H1 (cell line): ENCODE data around the gene ARHGEF28. TPM values are rescaled to one million over a fixed set of nuclear protein-coding genes. Genes with fewer than 3 reads are reported as not detected.

Source experiments
- CTCF ChIA-PET: fragments of 300-600 bp; sonication (Branson Sonifier 250); formaldehyde crosslinking; loops from one replicate; lab custom pipeline; 2021; ENCODE audit not compliant: partially characterized antibody; lab: Charles Lee
- POLR2A ChIA-PET: fragments of 300-600 bp; sonication (Branson Sonifier 250); formaldehyde crosslinking; loops from one replicate; lab custom pipeline; 2021; ENCODE audit warnings: inconsistent platforms; ENCODE audit not compliant: partially characterized antibody; lab: Charles Lee
- DNase-seq, 2 experiments: peaks; one replicate each; pipeline versions ENCODE4 v3.0.0 to v3.0.0-alpha.2; 2010 to 2022; ENCODE audit warnings: low spot score in 2 of 2, low read depth in 1 of 2, mixed read lengths in 1 of 2
- FAIRE-seq: peaks from 2 replicates; lab custom pipeline; 2011; peaks lifted over from hg19 to GRCh38; lab: Jason Lieb, UNC
- H2AFZ ChIP-seq: 2 replicates; pipeline ENCODE4 v1.8.1; 2012; ENCODE audit warnings: low read length, inconsistent platforms
- H2AK5ac ChIP-seq: 2 replicates; pipeline ENCODE4 v1.6.1; 2013; ENCODE audit warnings: low read depth, low read length
- H2BK120ac ChIP-seq: replicated peaks from 2 replicates; pipeline ENCODE3; 2013; ENCODE audit warnings: low read depth, low read length, inconsistent platforms
- H2BK12ac ChIP-seq: 2 replicates; pipeline ENCODE4 v1.6.1; 2013; ENCODE audit warnings: low read depth, low read length
- H2BK15ac ChIP-seq: 2 replicates; pipeline ENCODE4 v1.6.1; 2013; ENCODE audit warnings: low read length
- H2BK20ac ChIP-seq: 2 replicates; pipeline ENCODE4 v1.6.1; 2013; ENCODE audit warnings: low read length
- H2BK5ac ChIP-seq: 2 replicates; pipeline ENCODE4 v1.6.1; 2013; ENCODE audit warnings: low read depth, low read length
- H3K14ac ChIP-seq: 2 replicates; pipeline ENCODE4 v1.6.1; 2013; ENCODE audit warnings: inconsistent platforms; ENCODE audit not compliant: insufficient read length
- H3K18ac ChIP-seq: 2 replicates; pipeline ENCODE4 v1.6.1; 2013; ENCODE audit warnings: low read length; ENCODE audit errors: extremely low read depth
- H3K23ac ChIP-seq: 2 replicates; pipeline ENCODE4 v1.6.1; 2013; ENCODE audit warnings: inconsistent platforms; ENCODE audit not compliant: insufficient read length
- H3K23me2 ChIP-seq: 2 replicates; pipeline ENCODE4 v1.6.1; 2013; ENCODE audit warnings: low read depth, low read length
- H3K27ac ChIP-seq: 2 replicates; pipeline ENCODE4 v1.6.1; 2011; ENCODE audit warnings: low read depth, low read length, inconsistent platforms
- H3K27me3 ChIP-seq, 4 experiments: replicated peaks in 1 of 4; 1 replicate in 1 of 4; 2 replicates in 3 of 4; pipeline versions ENCODE4 v1.6.1 to v1.8.1; 2011 to 2013; ENCODE audit warnings: low read length in 3 of 4, mild to moderate bottlenecking in 3 of 4, inconsistent platforms in 2 of 4, mixed read lengths in 2 of 4, moderate library complexity in 1 of 4; ENCODE audit not compliant: control insufficient read depth in 3 of 4, insufficient read depth in 3 of 4; ENCODE audit errors: extremely low read depth in 1 of 4
- H3K36me3 ChIP-seq, 4 experiments: 2 replicates each; pipeline versions ENCODE4 v1.6.1 to v1.8.1; 2011 to 2013; ENCODE audit warnings: mild to moderate bottlenecking in 4 of 4, low read length in 3 of 4, moderate library complexity in 2 of 4, control low read depth in 1 of 4, inconsistent platforms in 1 of 4; ENCODE audit not compliant: insufficient read depth in 4 of 4, control insufficient read depth in 2 of 4
- H3K4ac ChIP-seq: replicated peaks from 2 replicates; pipeline ENCODE3; 2013; ENCODE audit warnings: low read length, low read depth, mixed read lengths, inconsistent platforms; ENCODE audit not compliant: insufficient read length
- H3K4me1 ChIP-seq, 4 experiments: replicated peaks in 1 of 4; 1 replicate in 1 of 4; 2 replicates in 3 of 4; pipeline versions ENCODE4 v1.6.1 to v1.8.1; 2011 to 2013; ENCODE audit warnings: low read length in 3 of 4, inconsistent platforms in 2 of 4, mixed read lengths in 1 of 4; ENCODE audit not compliant: insufficient read depth in 4 of 4, control insufficient read depth in 3 of 4
- H3K4me2 ChIP-seq, 2 experiments: 2 replicates each; pipeline versions ENCODE4 v1.6.1 to v1.8.1; 2011 to 2013; ENCODE audit warnings: low read depth in 2 of 2, low read length in 2 of 2, control low read depth in 1 of 2, inconsistent platforms in 1 of 2, mild to moderate bottlenecking in 1 of 2; ENCODE audit not compliant: insufficient read depth in 1 of 2
- H3K4me3 ChIP-seq, 4 experiments: fragments of 200-600, 300-600 bp in 1 of 4; sonication (generic), shearing (Covaris generic), sonication (Bioruptor Twin) in 1 of 4; 2 replicates each; pipeline versions ENCODE4 v1.5.1 to v1.8.1; 2011 to 2016; ENCODE audit warnings: low read length in 4 of 4, low read depth in 3 of 4, control low read depth in 2 of 4, inconsistent platforms in 2 of 4, mild to moderate bottlenecking in 2 of 4, mixed read lengths in 1 of 4, moderate library complexity in 1 of 4; ENCODE audit not compliant: insufficient read depth in 2 of 4; ENCODE audit errors: extremely low read depth in 1 of 4
- H3K56ac ChIP-seq: replicated peaks from 2 replicates; pipeline ENCODE3; 2013; ENCODE audit warnings: low read depth, mild to moderate bottlenecking, mixed read lengths, low read length, inconsistent platforms; ENCODE audit not compliant: insufficient read length
- H3K79me1 ChIP-seq: 2 replicates; pipeline ENCODE4 v1.6.1; 2013; ENCODE audit warnings: low read depth, low read length, control low read depth
- H3K79me2 ChIP-seq, 2 experiments: 2 replicates each; pipeline versions ENCODE4 v1.6.1 to v1.8.1; 2012 to 2013; ENCODE audit warnings: low read length in 2 of 2, mild to moderate bottlenecking in 2 of 2, inconsistent platforms in 1 of 2; ENCODE audit not compliant: insufficient read depth in 2 of 2, control insufficient read depth in 1 of 2
- H3K9ac ChIP-seq, 4 experiments: replicated peaks in 1 of 4; 1 replicate in 1 of 4; 2 replicates in 3 of 4; pipeline versions ENCODE4 v1.6.1 to v1.8.1; 2011 to 2013; ENCODE audit warnings: low read depth in 3 of 4, low read length in 3 of 4, control low read depth in 2 of 4, mild to moderate bottlenecking in 2 of 4, moderate library complexity in 2 of 4, inconsistent platforms in 1 of 4; ENCODE audit errors: extremely low read depth in 1 of 4
- H3K9me3 ChIP-seq, 2 experiments: 2 replicates each; pipeline versions ENCODE4 v1.6.1 to v1.8.1; 2012 to 2013; ENCODE audit warnings: mild to moderate bottlenecking in 2 of 2, moderate library complexity in 2 of 2, control low read depth in 1 of 2, inconsistent platforms in 1 of 2, low read depth in 1 of 2, low read length in 1 of 2, mixed read lengths in 1 of 2; ENCODE audit not compliant: insufficient read depth in 2 of 2
- H4K20me1 ChIP-seq, 2 experiments: replicated peaks in 1 of 2; 2 replicates each; pipeline versions ENCODE3 to v1.8.1; 2011 to 2013; ENCODE audit warnings: inconsistent platforms in 2 of 2, low read length in 2 of 2, mild to moderate bottlenecking in 1 of 2; ENCODE audit not compliant: insufficient read depth in 2 of 2, control insufficient read depth in 1 of 2
- H4K5ac ChIP-seq: 2 replicates; pipeline ENCODE4 v1.6.1; 2013; ENCODE audit warnings: low read length, low read depth, mixed read lengths, inconsistent platforms; ENCODE audit not compliant: insufficient read length
- H4K8ac ChIP-seq: 2 replicates; pipeline ENCODE4 v1.8.0; 2013; ENCODE audit warnings: mild to moderate bottlenecking, moderate library complexity, low read length, inconsistent platforms; ENCODE audit not compliant: insufficient read depth; ENCODE audit errors: extremely low read depth
- H4K91ac ChIP-seq: replicated peaks from 2 replicates; pipeline ENCODE3; 2013; ENCODE audit warnings: low read length, mixed read lengths, inconsistent platforms; ENCODE audit not compliant: insufficient read length
- PHF8 ChIP-seq: fragments of 200-600 bp; sonication (generic); conservative IDR thresholded peaks from 2 replicates; pipeline ENCODE4 v1.7.1; 2012; ENCODE audit warnings: low read depth, mild to moderate bottlenecking, inconsistent platforms, low read length, moderate library complexity
- SP4 ChIP-seq: IDR thresholded peaks from 2 replicates; pipeline ENCODE4 v1.6.1; 2012; ENCODE audit warnings: low read length, inconsistent platforms
- TAF1 ChIP-seq: IDR thresholded peaks from 2 replicates; pipeline ENCODE4 v1.6.1; 2011; ENCODE audit warnings: mild to moderate bottlenecking, low read depth, low read length
- WGBS, 2 experiments: shearing (Covaris generic) in 1 of 2; methylation state at CpG; one replicate each; pipeline versions ENCODE4 v1.1.6 to v1.1.7; 2013 to 2015; ENCODE audit warnings: low lambda C conversion rate in 2 of 2, mixed read lengths in 2 of 2, inconsistent platforms in 1 of 2, low coverage in 1 of 2, missing lambda C conversion rate in 1 of 2; ENCODE audit not compliant: insufficient replicate concordance in 2 of 2, insufficient coverage in 1 of 2, insufficient read length in 1 of 2; ENCODE audit errors: extremely low coverage in 1 of 2, missing lambda C conversion rate in 1 of 2; 5-methylcytosine and 5-hydroxymethylcytosine counted together
- polyA plus RNA-seq, 7 experiments: library from polyadenylated mRNA; depleted of rRNA in 3 of 7; stranded (reverse) in 5 of 7; unstranded in 2 of 7; fragments of >200 nt in 5 of 7; fragments of 200-250 nt in 2 of 7; gene quantifications; 1 replicate in 5 of 7; 2 replicates in 1 of 7; 4 replicates in 1 of 7; pipeline versions ENCODE4 v1.2.1 to v1.2.3, GENCODE V29; 2011 to 2013; ENCODE audit warnings: missing spikeins in 2 of 7, mixed read lengths in 2 of 7
- total RNA-seq: library from RNA; stranded (reverse); fragmentation: NEBNext Ultra II Directional; extraction: Animal tissue kit (Norgen Biotek cat#: 25700); gene quantifications from 2 replicates; pipeline ENCODE4 v1.2.1, GENCODE V29; 2021
- TF ChIP-seq, protein P1 (sequence below), 3 experiments: IDR thresholded peaks; 1 replicate in 2 of 3; 2 replicates in 1 of 3; pipeline versions ENCODE4 v1.5.1 to v1.6.1; 2011; ENCODE audit warnings: low read length in 3 of 3, mild to moderate bottlenecking in 3 of 3, inconsistent platforms in 2 of 3, low read depth in 1 of 3, moderate library complexity in 1 of 3; ENCODE audit not compliant: insufficient read depth in 1 of 3; ENCODE audit errors: control extremely low read depth in 1 of 3

Gene ARHGEF28
- total and polyA plus RNA-seq, 2 of the 8 experiments (the other 6 are each of a cell fraction or from before 2014, with no cell fraction given), result 0.33 to 1.0 TPM

DNA sequence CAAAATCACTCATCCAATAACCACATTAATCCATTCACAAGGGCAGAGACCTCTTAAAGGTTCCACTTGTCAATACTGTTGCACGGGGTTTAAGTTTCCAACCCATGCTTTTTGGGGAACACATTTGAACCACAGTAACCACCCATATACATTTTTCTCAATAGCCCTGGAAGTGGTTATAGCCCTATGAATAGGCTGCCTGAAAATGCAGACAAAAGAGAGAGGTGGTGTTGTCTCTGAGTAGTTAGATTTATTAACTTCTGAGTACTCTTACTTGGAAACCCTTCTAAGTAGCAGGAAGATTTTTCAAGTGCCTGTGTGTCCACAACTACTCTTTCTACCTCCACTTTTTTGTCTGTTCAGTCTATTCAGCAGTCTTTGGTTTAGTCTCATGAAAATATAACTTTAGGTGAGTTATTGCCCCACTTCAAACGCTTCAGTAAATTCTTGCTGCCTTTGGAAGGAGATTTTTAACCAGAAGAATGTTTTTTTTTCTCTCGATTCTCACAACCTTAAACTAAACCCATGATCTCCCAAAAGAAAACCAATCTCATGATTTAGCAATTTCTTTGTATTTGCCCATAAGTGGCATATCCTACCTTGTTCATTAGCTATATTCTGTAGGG is 42.6 kb downstream of the ARHGEF28 start:
- CTCF ChIA-PET, result no interaction called here
- H3K9ac ChIP-seq, result no peak overlapping the region
- no peak overlapping the region for H3K18ac ChIP-seq

More for the DNA sequence above, 42.6 kb downstream of the ARHGEF28 start:
- Histone ChIP-seq H3K79me2 (no peaks in the 10 kb centered on the region), H3K4me3 (no peak overlapping the region), H3K56ac (no peak overlapping the region), H2BK120ac (no peak overlapping the region), H3K23me2 (no peaks in the 10 kb centered on the region), H4K91ac (no peak overlapping the region), H3K79me1 (no peaks in the 10 kb centered on the region), H3K14ac (no peak overlapping the region), H4K8ac (no peak overlapping the region), H3K23ac (no peak overlapping the region), H2AFZ (no peak overlapping the region), H4K20me1 (no peaks in the 10 kb centered on the region), H3K27ac (no peak overlapping the region), H2BK20ac (no peak overlapping the region), H3K4me2 (no peak overlapping the region), H2BK5ac (no peak overlapping the region), H2BK15ac (no peak overlapping the region), H4K5ac (no peak overlapping the region), H3K9me3 (no peaks in the 10 kb centered on the region), H2BK12ac (no peak overlapping the region), H3K27me3 (no peaks in the 10 kb centered on the region; a peak in 1 of 7 replicates), H3K4ac (no peak overlapping the region), H3K36me3 (no peaks in the 10 kb centered on the region), H2AK5ac (no peak overlapping the region), H3K4me1 (no peaks in the 10 kb centered on the region; a peak in 1 of 7 replicates)
- WGBS, 2 experiments, result 91% methylated on average over 3 of the region's 3 CpGs; no CpG with 5 or more reads in 1 of the 2 experiments
- FAIRE-seq (no peak), DNase-seq (no peak)
- TF ChIP-seq SP4 (no peak), PHF8 (no peak), TAF1 (no peak)
- TF ChIP-seq, protein P1, sequence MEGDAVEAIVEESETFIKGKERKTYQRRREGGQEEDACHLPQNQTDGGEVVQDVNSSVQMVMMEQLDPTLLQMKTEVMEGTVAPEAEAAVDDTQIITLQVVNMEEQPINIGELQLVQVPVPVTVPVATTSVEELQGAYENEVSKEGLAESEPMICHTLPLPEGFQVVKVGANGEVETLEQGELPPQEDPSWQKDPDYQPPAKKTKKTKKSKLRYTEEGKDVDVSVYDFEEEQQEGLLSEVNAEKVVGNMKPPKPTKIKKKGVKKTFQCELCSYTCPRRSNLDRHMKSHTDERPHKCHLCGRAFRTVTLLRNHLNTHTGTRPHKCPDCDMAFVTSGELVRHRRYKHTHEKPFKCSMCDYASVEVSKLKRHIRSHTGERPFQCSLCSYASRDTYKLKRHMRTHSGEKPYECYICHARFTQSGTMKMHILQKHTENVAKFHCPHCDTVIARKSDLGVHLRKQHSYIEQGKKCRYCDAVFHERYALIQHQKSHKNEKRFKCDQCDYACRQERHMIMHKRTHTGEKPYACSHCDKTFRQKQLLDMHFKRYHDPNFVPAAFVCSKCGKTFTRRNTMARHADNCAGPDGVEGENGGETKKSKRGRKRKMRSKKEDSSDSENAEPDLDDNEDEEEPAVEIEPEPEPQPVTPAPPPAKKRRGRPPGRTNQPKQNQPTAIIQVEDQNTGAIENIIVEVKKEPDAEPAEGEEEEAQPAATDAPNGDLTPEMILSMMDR (IDR thresholded peaks at IDR 0.05; ENCODE audit: control extremely low read depth in 1 of 3, insufficient read depth in 1 of 3, low read depth in 1 of 3, low read length in 3 of 3), result no peak
- POLR2A ChIA-PET, result no interaction called here
